Endothelial cell of umbilical vein (primary cell): Measurements from ENCODE around the gene SOX2. TPM values are rescaled to one million over a fixed set of nuclear protein-coding genes. Genes with fewer than 3 reads are reported as not detected.

ENCODE experiments used
- BruUV-seq: library from RNA; stranded (reverse); fragments of 400-500 nt; replicated peaks from 2 replicates; lab custom pipeline; 2021; lab: Mats Ljungman, UMichigan
- CTCF ChIA-PET: fragments of 300-600, 350-600 bp; sonication (Branson Sonifier 250); formaldehyde crosslinking; loops from one replicate; lab custom pipeline; 2021; ENCODE audit warnings: antibody characterized with exemption, inconsistent platforms; lab: Charles Lee
- POLR2A ChIA-PET: fragments of 300-600, 350-600 bp; sonication (Branson Sonifier 250); formaldehyde crosslinking; loops from one replicate; lab custom pipeline; 2021; ENCODE audit warnings: antibody characterized with exemption, inconsistent platforms; lab: Charles Lee
- DNase-seq: peaks from one replicate; pipeline ENCODE4 v3.0.0-alpha.2; 2011; ENCODE audit warnings: low read depth, low spot score
- FAIRE-seq: peaks from 2 replicates; lab custom pipeline; 2011; peaks lifted over from hg19 to GRCh38; lab: Jason Lieb, UNC
- H2AFZ ChIP-seq: 2 replicates; pipeline ENCODE4 v1.6.0; 2012; ENCODE audit warnings: low read depth, low read length, control low read depth, inconsistent platforms
- H3K27ac ChIP-seq: 2 replicates; pipeline ENCODE4 v1.5.1; 2011; ENCODE audit warnings: low read depth, mild to moderate bottlenecking, control low read depth, low read length, moderate library complexity; ENCODE audit not compliant: insufficient read depth
- H3K27me3 ChIP-seq, 2 experiments: 2 replicates each; pipeline versions ENCODE4 v1.6.0 to v1.6.1; 2011; ENCODE audit warnings: low read length in 2 of 2, mixed read lengths in 1 of 2; ENCODE audit not compliant: control insufficient read depth in 2 of 2, insufficient read depth in 2 of 2
- H3K36me3 ChIP-seq, 2 experiments: 2 replicates in 1 of 2; 3 replicates in 1 of 2; pipeline ENCODE4 v1.5.1; 2011; ENCODE audit warnings: low read length in 2 of 2, mild to moderate bottlenecking in 1 of 2, moderate library complexity in 1 of 2; ENCODE audit not compliant: control insufficient read depth in 2 of 2, insufficient read depth in 2 of 2; ENCODE audit errors: extremely low read depth in 1 of 2
- H3K4me1 ChIP-seq: 3 replicates; pipeline ENCODE4 v1.5.1; 2011; ENCODE audit warnings: mild to moderate bottlenecking, low read length; ENCODE audit not compliant: control insufficient read depth, insufficient read depth; ENCODE audit errors: extremely low read depth
- H3K4me2 ChIP-seq: 2 replicates; pipeline ENCODE4 v1.6.1; 2011; ENCODE audit warnings: low read length, control low read depth, mixed read lengths; ENCODE audit not compliant: insufficient read depth
- H3K4me3 ChIP-seq, 3 experiments: fragments of 200-600 bp in 1 of 3; sonication (generic), shearing (Covaris generic) in 1 of 3; replicated peaks in 1 of 3; 2 replicates each; pipeline ENCODE4 v1.5.1; 2011 to 2016; ENCODE audit warnings: control low read depth in 3 of 3, low read length in 3 of 3, mild to moderate bottlenecking in 2 of 3, inconsistent platforms in 1 of 3, low read depth in 1 of 3, moderate library complexity in 1 of 3; ENCODE audit not compliant: insufficient read depth in 1 of 3
- H3K79me2 ChIP-seq: 2 replicates; pipeline ENCODE4 v1.6.0; 2012; ENCODE audit warnings: low read length, inconsistent platforms; ENCODE audit not compliant: control insufficient read depth, insufficient read depth
- H3K9ac ChIP-seq: replicated peaks from 2 replicates; pipeline ENCODE3; 2011; ENCODE audit warnings: low read length, control low read depth; ENCODE audit not compliant: insufficient read depth; ENCODE audit errors: extremely low read depth
- H3K9me1 ChIP-seq: replicated peaks from 3 replicates; pipeline ENCODE4 v1.6.0; 2011; ENCODE audit warnings: mild to moderate bottlenecking, low read length; ENCODE audit not compliant: control insufficient read depth, insufficient read depth; ENCODE audit errors: extremely low read depth
- H3K9me3 ChIP-seq: replicated peaks from 2 replicates; pipeline ENCODE4 v1.5.1; 2012; ENCODE audit warnings: low read length, inconsistent platforms; ENCODE audit not compliant: control insufficient read depth, insufficient read depth
- H4K20me1 ChIP-seq: replicated peaks from 2 replicates; pipeline ENCODE3; 2011; ENCODE audit warnings: mild to moderate bottlenecking, low read length; ENCODE audit not compliant: control insufficient read depth, insufficient read depth; ENCODE audit errors: extremely low read depth
- CTCF ChIP-seq, 2 donors: IDR thresholded peaks; 1 replicate in 1 of 2; 2 replicates in 1 of 2; pipeline ENCODE4 v1.5.1; 2011; ENCODE audit warnings: low read length in 2 of 2, mild to moderate bottlenecking in 2 of 2, moderate library complexity in 2 of 2, control low read depth in 1 of 2, inconsistent platforms in 1 of 2, low read depth in 1 of 2; ENCODE audit not compliant: insufficient read depth in 1 of 2; ENCODE audit errors: extremely low read depth in 1 of 2
- FOS ChIP-seq: IDR thresholded peaks from 2 replicates; pipeline ENCODE4 v1.6.1; 2011; ENCODE audit warnings: mild to moderate bottlenecking, low read length, moderate library complexity, borderline replicate concordance; ENCODE audit not compliant: insufficient read depth
- GATA2 ChIP-seq: IDR thresholded peaks from 2 replicates; pipeline ENCODE4 v1.7.0; 2011; ENCODE audit warnings: low read depth, mild to moderate bottlenecking, moderate library complexity, mixed read lengths, low read length; ENCODE audit not compliant: insufficient read length, insufficient read depth
- JUN ChIP-seq: IDR thresholded peaks from 2 replicates; pipeline ENCODE4 v1.6.1; 2011; ENCODE audit warnings: borderline replicate concordance, low read depth; ENCODE audit not compliant: insufficient read length, insufficient read depth
- MAX ChIP-seq: IDR thresholded peaks from 2 replicates; pipeline ENCODE4 v1.6.1; 2011; ENCODE audit not compliant: insufficient read depth, insufficient read length
- MYC ChIP-seq: IDR thresholded peaks from one replicate; pipeline ENCODE4 v1.6.1; 2011; ENCODE audit warnings: mild to moderate bottlenecking, low read depth, low read length
- POLR2AphosphoS5 ChIP-seq: IDR thresholded peaks from 2 replicates; pipeline ENCODE4 v1.6.1; 2012; ENCODE audit warnings: low read depth, mild to moderate bottlenecking, control low read depth, low read length, moderate library complexity; ENCODE audit not compliant: insufficient read depth
- dilution Hi-C: fragments of 300-500 bp; cut with MboI; formaldehyde crosslinking; loops from one replicate; pipeline ENCODE4 v1.15.0; 2019; ENCODE audit warnings: low sequenced_read_pairs; ENCODE audit not compliant: extremely low pct_ligation_motif_present
- intact Hi-C: fragments of 100-400 bp; cut with micrococcal nuclease; formaldehyde crosslinking; loops from one replicate; pipeline ENCODE4 v1.10.0; 2022
- polyA plus RNA-seq, 4 experiments: library from polyadenylated mRNA; depleted of rRNA in 3 of 4; stranded (reverse) in 3 of 4; unstranded in 1 of 4; fragments of >200 nt; gene quantifications; 2 replicates each; pipeline versions ENCODE4 v1.2.1 to v1.2.3, GENCODE V29; 2011 to 2012; ENCODE audit warnings: missing spikeins in 1 of 4
- total RNA-seq: library from RNA; stranded (reverse); gene quantifications from 2 replicates; pipeline ENCODE4 v1.2.3, GENCODE V29; 2021

SOX2 gene
- total and polyA plus RNA-seq, 2 donors (not counting 3 experiments of a cell fraction or from before 2014, with no cell fraction given), result 0.13 to 0.23 TPM

- FAIRE-seq, result no peak
- Histone ChIP-seq H3K4me1 (no peaks in the 10 kb centered on the region), H3K9me3 (no peaks in the 10 kb centered on the region), H3K27ac (no peak overlapping the region), H3K4me2 (no peak overlapping the region), H3K79me2 (no peaks in the 10 kb centered on the region), H4K20me1 (no peaks in the 10 kb centered on the region), H3K9ac (no peak overlapping the region), H3K4me3 (no peak overlapping the region), H3K9me1 (no peaks in the 10 kb centered on the region), H3K27me3 (peaks cover 6 to 7% of the 10 kb centered on the region in 2 experiments), H3K36me3 (no peaks in the 10 kb centered on the region), H2AFZ (no peak overlapping the region)
- POLR2A ChIA-PET, result no interaction called here
- dilution Hi-C loops (no loop called here), intact Hi-C loops (loop anchor here (10.0 kb wide), 1 partner anchor 734 kb away; the partner anchor contains the start of gene DNAJC19)
- CTCF ChIA-PET, result interaction anchor here (1.6 to 2.4 kb wide), 3 partner anchors 11 to 964 kb away, joined by 8 to 10 read pairs (median 10); no protein-coding TSS in a partner anchor
- no peak for TF ChIP-seq MAX
- no peak for TF ChIP-seq POLR2AphosphoS5
- no TSS peak for BruUV-seq
- no peak for DNase-seq
Observed at GRCh38 chr3:181718987-181719911, 7.5 kb downstream of the SOX2 start.

GRCh38 chr3:181719991-181720680 lies 8.4 kb downstream of the SOX2 start:
- peaks cover 6 to 9% of the 10 kb centered on the region in 2 experiments for H3K27me3 ChIP-seq
- H3K79me2 ChIP-seq, result no peaks in the 10 kb centered on the region
- no peak overlapping the region for H2AFZ ChIP-seq
- no peaks in the 10 kb centered on the region for H3K4me1 ChIP-seq
- no peaks in the 10 kb centered on the region for H3K9me1 ChIP-seq
- intact Hi-C loops (loop anchor here (10.0 kb wide), 1 partner anchor 735 kb away; the partner anchor contains the start of gene DNAJC19), dilution Hi-C loops (no loop called here)
- no peaks in the 10 kb centered on the region for H3K36me3 ChIP-seq
- H3K27ac ChIP-seq, result no peak overlapping the region
- TF ChIP-seq JUN (no peak), CTCF (IDR thresholded peaks at IDR 0.05; ENCODE audit: extremely low read depth in 1 of 2, insufficient read depth in 1 of 2, low read depth in 1 of 2, low read length in 2 of 2) (no peak), MYC (no peak), POLR2AphosphoS5 (no peak), FOS (no peak), GATA2 (no peak)
- no peak overlapping the region for H3K4me3 ChIP-seq
- FAIRE-seq (no peak), DNase-seq (no peak)
- no TSS peak for BruUV-seq
- CTCF ChIA-PET, result no interaction called here
- POLR2A ChIA-PET, result no interaction called here
- no peaks in the 10 kb centered on the region for H3K9me3 ChIP-seq
- no peaks in the 10 kb centered on the region for H4K20me1 ChIP-seq
- H3K4me2 ChIP-seq, result no peak overlapping the region
- no peak overlapping the region for H3K9ac ChIP-seq
